HCT116 (cell line): ENCODE measurements around the gene KRTAP9-7. TPM values are rescaled to one million over a fixed set of nuclear protein-coding genes. Genes with fewer than 3 reads are reported as not detected.

ENCODE experiments used
- ATAC-seq: fragments of 200-7000 bp; cut with Tn5 transposase; 2 replicates; pipeline ENCODE4 v1.9.1; 2020; ENCODE audit warnings: mild to moderate bottlenecking, moderate library complexity
- BruUV-seq: library from RNA; stranded (reverse); fragments of 400-500 nt; replicated peaks from 2 replicates; lab custom pipeline; 2021; lab: Mats Ljungman, UMichigan
- CTCF ChIA-PET: fragments of 300-600 bp; sonication (Branson Sonifier 250); formaldehyde crosslinking; loops from one replicate; lab custom pipeline; 2021; ENCODE audit warnings: antibody characterized with exemption; lab: Charles Lee
- POLR2A ChIA-PET: fragments of 300-600, 350-600 bp; sonication (Branson Sonifier 250); formaldehyde crosslinking; loops from one replicate; lab custom pipeline; 2021; ENCODE audit warnings: antibody characterized with exemption; lab: Charles Lee
- RAD21 ChIA-PET, 2 experiments: fragments of 300-600 bp; sonication (Branson Sonifier 250); formaldehyde crosslinking; loops; one replicate each; lab custom pipeline; 2023; ENCODE audit warnings: low total read pairs in 2 of 2; ENCODE audit not compliant: uncharacterized antibody in 2 of 2, unreplicated experiment in 2 of 2, low non-redundant PET in 1 of 2; lab: Charles Lee
- DNase-seq: peaks from one replicate; pipeline ENCODE4 v3.0.0-alpha.2; 2010; ENCODE audit warnings: low read depth, low spot score
- H2AFZ ChIP-seq: fragments of 200-600 bp; shearing (Covaris generic), sonication (generic); 2 replicates; pipeline ENCODE4 v1.6.1; 2017; ENCODE audit warnings: low read depth, mixed run types, mixed read lengths, antibody characterized with exemption, low read length; ENCODE audit not compliant: poor library complexity, severe bottlenecking
- H3K27ac ChIP-seq: 2 replicates; pipeline ENCODE4 v1.5.1; 2012; ENCODE audit warnings: low read depth, low read length
- H3K27me3 ChIP-seq: fragments of 200-600 bp; sonication (generic); 2 replicates; pipeline ENCODE4 v1.6.1; 2016; ENCODE audit warnings: mixed run types, low read length, mixed read lengths; ENCODE audit not compliant: insufficient read depth
- H3K36me3 ChIP-seq, 2 experiments: fragments of 200-500 bp in 1 of 2; fragments of 200-600 bp in 1 of 2; sonication (Bioruptor generic) in 1 of 2; sonication (generic) in 1 of 2; 2 replicates each; pipeline versions ENCODE4 v1.5.1 to v1.6.1; 2014 to 2016; ENCODE audit warnings: low read length in 2 of 2, inconsistent platforms in 1 of 2, mixed read lengths in 1 of 2, mixed run types in 1 of 2; ENCODE audit not compliant: insufficient read depth in 2 of 2, control insufficient read depth in 1 of 2
- H3K4me1 ChIP-seq, 2 experiments: fragments of 200-600 bp in 1 of 2; sonication (generic) in 1 of 2; 2 replicates each; pipeline versions ENCODE4 v1.5.1 to v1.6.1; 2012 to 2017; ENCODE audit warnings: low read length in 2 of 2, inconsistent platforms in 1 of 2, mild to moderate bottlenecking in 1 of 2, mixed read lengths in 1 of 2, mixed run types in 1 of 2, moderate library complexity in 1 of 2; ENCODE audit not compliant: insufficient read depth in 2 of 2, control insufficient read depth in 1 of 2
- H3K4me2 ChIP-seq: fragments of 200-600 bp; sonication (generic); 2 replicates; pipeline ENCODE4 v1.6.1; 2017; ENCODE audit warnings: mixed run types, low read length, mixed read lengths
- H3K4me3 ChIP-seq, 2 experiments: fragments of 200-600 bp in 1 of 2; sonication (generic) in 1 of 2; replicated peaks in 1 of 2; 2 replicates each; pipeline ENCODE4 v1.5.1; 2011 to 2016; ENCODE audit warnings: low read length in 2 of 2, control low read depth in 1 of 2, low read depth in 1 of 2, mild to moderate bottlenecking in 1 of 2, mixed read lengths in 1 of 2, mixed run types in 1 of 2
- H3K79me2 ChIP-seq: fragments of 200-600 bp; sonication (generic); 2 replicates; pipeline ENCODE4 v1.6.1; 2017; ENCODE audit warnings: mild to moderate bottlenecking, mixed run types, low read length, moderate library complexity, mixed read lengths; ENCODE audit not compliant: insufficient read depth
- H3K9ac ChIP-seq: fragments of 200-600 bp; sonication (generic); 2 replicates; pipeline ENCODE4 v1.6.1; 2016; ENCODE audit warnings: low read length, mixed read lengths
- H3K9me2 ChIP-seq: fragments of 200-600 bp; sonication (generic), shearing (Covaris generic); 2 replicates; pipeline ENCODE4 v1.6.1; 2017; ENCODE audit warnings: mixed run types, mild to moderate bottlenecking, moderate library complexity; ENCODE audit not compliant: insufficient read depth
- H3K9me3 ChIP-seq, 2 experiments: fragments of 200-500 bp in 1 of 2; fragments of 200-600 bp in 1 of 2; sonication (Bioruptor generic) in 1 of 2; sonication (generic) in 1 of 2; 2 replicates each; pipeline ENCODE4 v1.6.1; 2014 to 2017; ENCODE audit warnings: low read length in 2 of 2, mixed read lengths in 2 of 2, inconsistent platforms in 1 of 2, low read depth in 1 of 2, mild to moderate bottlenecking in 1 of 2, mixed run types in 1 of 2, moderate library complexity in 1 of 2; ENCODE audit not compliant: control insufficient read depth in 1 of 2, insufficient read depth in 1 of 2
- H4K20me1 ChIP-seq: fragments of 200-600 bp; sonication (generic), shearing (Covaris generic); 2 replicates; pipeline ENCODE4 v1.6.1; 2017; ENCODE audit warnings: mixed run types, mild to moderate bottlenecking, moderate library complexity; ENCODE audit not compliant: insufficient read depth
- CEBPB ChIP-seq: IDR thresholded peaks from 2 replicates; pipeline ENCODE4 v1.6.1; 2012; ENCODE audit warnings: low read depth
- EZH2 ChIP-seq: fragments of 200-600 bp; sonication (generic); IDR thresholded peaks from 2 replicates; pipeline ENCODE4 v1.6.1; 2017; ENCODE audit warnings: antibody characterized with exemption, mixed run types
- FOSL1 ChIP-seq: IDR thresholded peaks from 2 replicates; pipeline ENCODE4 v1.6.1; 2012; ENCODE audit warnings: low read depth
- RAD21 ChIP-seq: IDR thresholded peaks from 2 replicates; pipeline ENCODE4 v1.6.1; 2012; ENCODE audit warnings: low read depth, mild to moderate bottlenecking
- SRF ChIP-seq: IDR thresholded peaks from 2 replicates; pipeline ENCODE4 v1.6.1; 2012; ENCODE audit warnings: low read depth
- intact Hi-C: fragments of 100-400 bp; cut with micrococcal nuclease; formaldehyde crosslinking; loops from 2 replicates; pipeline ENCODE4 v1.10.0; 2022
- total RNA-seq: library from RNA; stranded (reverse); gene quantifications from one replicate; pipeline ENCODE4 v1.2.1, GENCODE V29; 2021; ENCODE audit not compliant: unreplicated experiment
- TF ChIP-seq, protein P1 (sequence below), 3 experiments: fragments of 200-600 bp in 1 of 3; sonication (generic) in 1 of 3; IDR thresholded peaks in 2 of 3; conservative IDR thresholded peaks in 1 of 3; 2 replicates each; pipeline ENCODE4 v1.5.1; 2012 to 2017; ENCODE audit warnings: low read depth in 2 of 3, low read length in 2 of 3, antibody characterized with exemption in 1 of 3, borderline replicate concordance in 1 of 3, control low read depth in 1 of 3, mild to moderate bottlenecking in 1 of 3, mixed read lengths in 1 of 3, mixed run types in 1 of 3, moderate library complexity in 1 of 3; ENCODE audit not compliant: insufficient read depth in 1 of 3

Gene KRTAP9-7
- total RNA-seq, 1 experiment from 2014 or later, result not detected

DNA sequence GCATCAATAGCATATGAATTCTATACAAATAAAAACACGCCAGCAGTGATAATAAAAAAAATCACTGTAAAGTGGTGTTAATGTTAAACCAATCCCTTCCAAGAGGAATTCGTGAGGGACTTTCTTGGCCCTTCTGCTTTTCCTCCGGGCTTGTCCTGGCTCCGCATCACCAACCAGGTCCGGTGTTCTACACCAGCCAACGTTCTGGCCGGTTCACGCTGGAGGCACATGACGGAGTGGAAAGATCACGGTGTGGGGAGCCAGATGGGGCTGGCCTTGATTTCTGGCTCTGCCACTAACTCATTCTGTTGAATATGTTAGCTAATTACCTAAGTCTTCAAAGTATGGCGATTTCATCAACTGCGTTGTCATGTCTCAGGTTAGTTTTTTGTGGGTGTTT is 28.6 kb downstream of the KRTAP9-7 start (continued):
- TF ChIP-seq, protein P1, sequence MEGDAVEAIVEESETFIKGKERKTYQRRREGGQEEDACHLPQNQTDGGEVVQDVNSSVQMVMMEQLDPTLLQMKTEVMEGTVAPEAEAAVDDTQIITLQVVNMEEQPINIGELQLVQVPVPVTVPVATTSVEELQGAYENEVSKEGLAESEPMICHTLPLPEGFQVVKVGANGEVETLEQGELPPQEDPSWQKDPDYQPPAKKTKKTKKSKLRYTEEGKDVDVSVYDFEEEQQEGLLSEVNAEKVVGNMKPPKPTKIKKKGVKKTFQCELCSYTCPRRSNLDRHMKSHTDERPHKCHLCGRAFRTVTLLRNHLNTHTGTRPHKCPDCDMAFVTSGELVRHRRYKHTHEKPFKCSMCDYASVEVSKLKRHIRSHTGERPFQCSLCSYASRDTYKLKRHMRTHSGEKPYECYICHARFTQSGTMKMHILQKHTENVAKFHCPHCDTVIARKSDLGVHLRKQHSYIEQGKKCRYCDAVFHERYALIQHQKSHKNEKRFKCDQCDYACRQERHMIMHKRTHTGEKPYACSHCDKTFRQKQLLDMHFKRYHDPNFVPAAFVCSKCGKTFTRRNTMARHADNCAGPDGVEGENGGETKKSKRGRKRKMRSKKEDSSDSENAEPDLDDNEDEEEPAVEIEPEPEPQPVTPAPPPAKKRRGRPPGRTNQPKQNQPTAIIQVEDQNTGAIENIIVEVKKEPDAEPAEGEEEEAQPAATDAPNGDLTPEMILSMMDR (IDR thresholded peaks at IDR 0.05 in 2 of 3, conservative IDR thresholded peaks at IDR 0.05 in 1 of 3; ENCODE audit: borderline replicate concordance in 1 of 3, insufficient read depth in 1 of 3, low read depth in 2 of 3, low read length in 2 of 3), result no peak
- no peak for TF ChIP-seq EZH2

DNA sequence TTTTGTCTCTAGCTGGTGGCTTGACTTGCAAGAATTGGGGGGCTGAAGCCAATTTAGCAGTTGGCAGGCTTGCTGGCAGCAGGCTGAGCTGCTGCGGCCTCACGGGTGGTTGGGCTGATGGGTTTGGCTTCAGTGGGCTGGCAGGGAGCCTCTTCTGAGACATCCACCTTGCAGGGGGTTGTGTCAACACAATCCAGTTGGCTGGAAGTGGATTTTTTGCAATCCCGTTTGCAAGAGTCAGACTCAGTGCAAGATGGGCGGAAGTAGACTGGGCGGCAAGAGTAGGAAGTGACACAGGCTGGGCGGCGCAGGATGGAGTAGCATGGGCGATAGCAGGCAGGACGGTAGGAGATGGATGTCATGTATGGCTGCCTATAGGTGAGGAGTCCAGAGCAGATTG is 32.1 kb downstream of the KRTAP9-7 start:
- Histone ChIP-seq H3K4me1 (no peaks in the 10 kb centered on the region), H3K9ac (no peak overlapping the region), H4K20me1 (no peaks in the 10 kb centered on the region), H3K9me2 (no peaks in the 10 kb centered on the region), H3K27me3 (no peaks in the 10 kb centered on the region), H2AFZ (no peak overlapping the region), H3K36me3 (no peaks in the 10 kb centered on the region), H3K4me2 (no peak overlapping the region), H3K27ac (no peak overlapping the region), H3K9me3 (no peaks in the 10 kb centered on the region), H3K4me3 (no peak overlapping the region), H3K79me2 (no peaks in the 10 kb centered on the region)
- ATAC-seq (no peak), DNase-seq (no peak)
- ChIA-PET RAD21 (no interaction called here), POLR2A (no interaction called here), CTCF (no interaction called here)
- no TSS peak for BruUV-seq
- TF ChIP-seq SRF (no peak), RAD21 (no peak), CEBPB (no peak), FOSL1 (no peak)
- TF ChIP-seq, protein P1 (IDR thresholded peaks at IDR 0.05 in 2 of 3, conservative IDR thresholded peaks at IDR 0.05 in 1 of 3; ENCODE audit: borderline replicate concordance in 1 of 3, insufficient read depth in 1 of 3, low read depth in 2 of 3, low read length in 2 of 3), result no peak
- intact Hi-C loops, result no loop called here
